H9 (cell line): ENCODE measurements around the gene SLC19A1. TPM values are rescaled to one million over a fixed set of nuclear protein-coding genes. Genes with fewer than 3 reads are reported as not detected.

Experiments
- DNase-seq: peaks from one replicate; pipeline ENCODE4 v3.0.0-alpha.2; 2017
- H2AFZ ChIP-seq: one replicate; pipeline ENCODE4 v1.6.1; 2013; ENCODE audit warnings: mild to moderate bottlenecking, low read length, control low read depth, moderate library complexity
- H2AK5ac ChIP-seq: 2 replicates; pipeline ENCODE4 v1.6.1; 2013; ENCODE audit warnings: low read length, control low read depth, mixed read lengths; ENCODE audit not compliant: insufficient read length
- H2BK120ac ChIP-seq: one replicate; pipeline ENCODE4 v1.6.1; 2013; ENCODE audit warnings: low read depth, mild to moderate bottlenecking, low read length, control low read depth, inconsistent platforms; ENCODE audit not compliant: poor library complexity, severe bottlenecking
- H2BK12ac ChIP-seq: 2 replicates; pipeline ENCODE4 v1.6.1; 2013; ENCODE audit warnings: low read length, control low read depth, mixed read lengths, low read depth; ENCODE audit not compliant: insufficient read length
- H2BK15ac ChIP-seq: 2 replicates; pipeline ENCODE4 v1.6.1; 2013; ENCODE audit warnings: low read depth, low read length, control low read depth
- H2BK20ac ChIP-seq: one replicate; pipeline ENCODE4 v1.6.1; 2013; ENCODE audit warnings: low read depth, mild to moderate bottlenecking, low read length, control low read depth, inconsistent platforms; ENCODE audit not compliant: poor library complexity, severe bottlenecking
- H2BK5ac ChIP-seq: 2 replicates; pipeline ENCODE4 v1.6.1; 2013; ENCODE audit warnings: low read length, control low read depth, mixed read lengths; ENCODE audit not compliant: insufficient read length
- H3K14ac ChIP-seq: 2 replicates; pipeline ENCODE4 v1.6.1; 2013; ENCODE audit warnings: low read length, control low read depth; ENCODE audit not compliant: insufficient read depth
- H3K18ac ChIP-seq: 2 replicates; pipeline ENCODE4 v1.6.1; 2013; ENCODE audit warnings: low read depth, mild to moderate bottlenecking, mixed read lengths, low read length, control low read depth; ENCODE audit not compliant: insufficient read length
- H3K23ac ChIP-seq: 2 replicates; pipeline ENCODE4 v1.6.1; 2013; ENCODE audit warnings: low read length, control low read depth, mixed read lengths, low read depth; ENCODE audit not compliant: insufficient read length
- H3K23me2 ChIP-seq: 2 replicates; pipeline ENCODE4 v1.6.1; 2013; ENCODE audit warnings: low read depth, mild to moderate bottlenecking, mixed read lengths, low read length, control low read depth; ENCODE audit not compliant: insufficient read length, poor library complexity, severe bottlenecking
- H3K27ac ChIP-seq: 2 replicates; pipeline ENCODE4 v1.5.1; 2013; ENCODE audit warnings: low read length, control low read depth, mixed read lengths, low read depth; ENCODE audit not compliant: insufficient read length
- H3K27me3 ChIP-seq: 2 replicates; pipeline ENCODE4 v1.6.1; 2013; ENCODE audit warnings: low read length, control low read depth, inconsistent platforms; ENCODE audit not compliant: insufficient read depth
- H3K4ac ChIP-seq: 2 replicates; pipeline ENCODE4 v1.6.1; 2013; ENCODE audit warnings: low read depth, mild to moderate bottlenecking, control low read depth, inconsistent platforms, low read length, moderate library complexity
- H3K4me1 ChIP-seq: 2 replicates; pipeline ENCODE4 v1.6.1; 2013; ENCODE audit warnings: low read length, control low read depth, inconsistent platforms; ENCODE audit not compliant: insufficient read depth
- H3K4me2 ChIP-seq: 2 replicates; pipeline ENCODE4 v1.6.1; 2013; ENCODE audit warnings: low read length, control low read depth, mixed read lengths; ENCODE audit not compliant: insufficient read length, insufficient read depth
- H3K56ac ChIP-seq: 2 replicates; pipeline ENCODE4 v1.6.1; 2013; ENCODE audit warnings: low read depth, mild to moderate bottlenecking, mixed read lengths, low read length, control low read depth; ENCODE audit not compliant: insufficient read length
- H3K79me1 ChIP-seq: 2 replicates; pipeline ENCODE4 v1.6.1; 2013; ENCODE audit warnings: low read depth, mild to moderate bottlenecking, moderate library complexity, low read length, control low read depth, inconsistent platforms; ENCODE audit not compliant: insufficient read depth, poor library complexity, severe bottlenecking
- H3K79me2 ChIP-seq: 2 replicates; pipeline ENCODE4 v1.6.1; 2013; ENCODE audit warnings: low read length, control low read depth, inconsistent platforms; ENCODE audit not compliant: insufficient read depth
- H3K9ac ChIP-seq: 2 replicates; pipeline ENCODE4 v1.6.1; 2013; ENCODE audit warnings: low read length, control low read depth, mixed read lengths; ENCODE audit not compliant: insufficient read length; ENCODE audit errors: extremely low read depth
- H3K9me3 ChIP-seq: one replicate; pipeline ENCODE4 v1.6.1; 2013; ENCODE audit warnings: low read depth, low read length, inconsistent platforms; ENCODE audit not compliant: control insufficient read depth
- H3T11ph ChIP-seq: one replicate; pipeline ENCODE4 v1.6.1; 2013; ENCODE audit warnings: mild to moderate bottlenecking, low read length, control low read depth, inconsistent platforms
- H4K20me1 ChIP-seq: one replicate; pipeline ENCODE4 v1.6.1; 2013; ENCODE audit not compliant: control insufficient read depth, insufficient read length, insufficient read depth
- H4K5ac ChIP-seq: 2 replicates; pipeline ENCODE4 v1.6.1; 2013; ENCODE audit warnings: low read depth, mild to moderate bottlenecking, mixed read lengths, low read length, control low read depth; ENCODE audit not compliant: insufficient read length
- H4K8ac ChIP-seq: replicated peaks from 2 replicates; pipeline ENCODE4 v1.6.1; 2013; ENCODE audit warnings: low read length, control low read depth, mixed read lengths, low read depth; ENCODE audit not compliant: insufficient read length
- H4K91ac ChIP-seq: 2 replicates; pipeline ENCODE4 v1.6.1; 2013; ENCODE audit warnings: low read depth, mild to moderate bottlenecking, moderate library complexity, mixed read lengths, low read length, control low read depth; ENCODE audit not compliant: insufficient read length
- H3K27ac Mint-ChIP-seq, 3 experiments: 2 replicates in 2 of 3; 3 replicates in 1 of 3; pipeline ENCODE4 v1.8.0; 2020 to 2021; ENCODE audit warnings: mixed read lengths in 3 of 3, mild to moderate bottlenecking in 1 of 3, moderate library complexity in 1 of 3
- H3K27me3 Mint-ChIP-seq: 2 replicates; pipeline ENCODE4 v1.8.0; 2021; ENCODE audit warnings: low read depth, mild to moderate bottlenecking, moderate library complexity, mixed read lengths
- H3K36me3 Mint-ChIP-seq, 3 experiments: 2 replicates in 2 of 3; 3 replicates in 1 of 3; pipeline ENCODE4 v1.8.0; 2020 to 2021; ENCODE audit warnings: low read depth in 3 of 3, mixed read lengths in 3 of 3; ENCODE audit not compliant: insufficient read depth in 1 of 3
- H3K4me1 Mint-ChIP-seq, 2 experiments: 2 replicates each; pipeline ENCODE4 v1.8.0; 2020; ENCODE audit warnings: mixed read lengths in 2 of 2
- H3K4me3 Mint-ChIP-seq, 2 experiments: 2 replicates in 1 of 2; 3 replicates in 1 of 2; pipeline ENCODE4 v1.8.0; 2020 to 2021; ENCODE audit warnings: mild to moderate bottlenecking in 2 of 2, mixed read lengths in 2 of 2, moderate library complexity in 1 of 2
- H3K9me3 Mint-ChIP-seq, 2 experiments: 2 replicates in 1 of 2; 3 replicates in 1 of 2; pipeline ENCODE4 v1.8.0; 2020; ENCODE audit warnings: mild to moderate bottlenecking in 2 of 2, mixed read lengths in 2 of 2, moderate library complexity in 1 of 2
- WGBS: extraction: QIAGEN DNeasy Blood & Tissue Kit; methylation state at CpG from one replicate; pipeline ENCODE4 v1.1.7; 2013; ENCODE audit warnings: missing lambda C conversion rate, low lambda C conversion rate, mixed read lengths; ENCODE audit not compliant: insufficient read length; ENCODE audit errors: extremely low coverage; 5-methylcytosine and 5-hydroxymethylcytosine counted together
- total RNA-seq: library from RNA; stranded (reverse); gene quantifications from 2 replicates; pipeline ENCODE4 v1.2.1, GENCODE V29; 2021
- TF ChIP-seq, protein P1 (sequence below): fragments of 200-600 bp; sonication (generic); conservative IDR thresholded peaks from 3 replicates; pipeline ENCODE4 v1.8.0; 2021; ENCODE audit warnings: antibody characterized with exemption, mild to moderate bottlenecking

The SLC19A1 gene
- total RNA-seq, 1 experiment from 2014 or later: 32.4 TPM

DNA sequence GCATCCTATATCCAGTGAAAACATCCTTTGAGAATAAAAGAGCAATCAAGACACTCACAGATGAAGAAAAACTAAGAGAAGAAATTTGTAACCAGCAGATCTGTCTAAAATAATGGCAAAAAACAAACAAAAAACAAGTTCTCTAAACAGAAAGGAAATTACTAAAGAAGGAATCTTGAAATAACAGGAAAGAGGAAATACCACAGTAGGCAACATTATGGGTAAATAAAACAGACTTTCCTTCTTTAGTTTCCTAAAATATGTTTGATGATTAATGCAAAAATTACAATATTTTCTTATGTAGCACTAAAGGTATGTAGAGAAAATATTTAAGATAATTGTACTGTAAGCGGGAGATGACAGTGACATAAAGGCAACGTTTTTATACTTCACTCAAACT is 23.5 kb downstream of the SLC19A1 start:
- peaks cover 11% of the 10 kb centered on the region for H3K27me3 Mint-ChIP-seq
- TF ChIP-seq, protein P1, sequence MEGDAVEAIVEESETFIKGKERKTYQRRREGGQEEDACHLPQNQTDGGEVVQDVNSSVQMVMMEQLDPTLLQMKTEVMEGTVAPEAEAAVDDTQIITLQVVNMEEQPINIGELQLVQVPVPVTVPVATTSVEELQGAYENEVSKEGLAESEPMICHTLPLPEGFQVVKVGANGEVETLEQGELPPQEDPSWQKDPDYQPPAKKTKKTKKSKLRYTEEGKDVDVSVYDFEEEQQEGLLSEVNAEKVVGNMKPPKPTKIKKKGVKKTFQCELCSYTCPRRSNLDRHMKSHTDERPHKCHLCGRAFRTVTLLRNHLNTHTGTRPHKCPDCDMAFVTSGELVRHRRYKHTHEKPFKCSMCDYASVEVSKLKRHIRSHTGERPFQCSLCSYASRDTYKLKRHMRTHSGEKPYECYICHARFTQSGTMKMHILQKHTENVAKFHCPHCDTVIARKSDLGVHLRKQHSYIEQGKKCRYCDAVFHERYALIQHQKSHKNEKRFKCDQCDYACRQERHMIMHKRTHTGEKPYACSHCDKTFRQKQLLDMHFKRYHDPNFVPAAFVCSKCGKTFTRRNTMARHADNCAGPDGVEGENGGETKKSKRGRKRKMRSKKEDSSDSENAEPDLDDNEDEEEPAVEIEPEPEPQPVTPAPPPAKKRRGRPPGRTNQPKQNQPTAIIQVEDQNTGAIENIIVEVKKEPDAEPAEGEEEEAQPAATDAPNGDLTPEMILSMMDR: no peak
- H3K9me3 Mint-ChIP-seq: peaks cover 46 to 52% of the 10 kb centered on the region in 2 experiments
- no peak overlapping the region for H3K4me3 Mint-ChIP-seq
- peaks cover 58 to 72% (median 72%) of the 10 kb centered on the region in 3 experiments for H3K36me3 Mint-ChIP-seq
- H2BK12ac ChIP-seq: no peak overlapping the region
- no peak overlapping the region for H3K27ac ChIP-seq
- peaks cover 3% of the 10 kb centered on the region for H3K9me3 ChIP-seq
- H3K18ac ChIP-seq: no peak overlapping the region
- no peak overlapping the region for H2BK15ac ChIP-seq
- no peak overlapping the region for H3K27ac Mint-ChIP-seq
- H4K20me1 ChIP-seq: no peaks in the 10 kb centered on the region
- no peak overlapping the region for H2AK5ac ChIP-seq
- H3K9ac ChIP-seq: no peak overlapping the region
- no peak overlapping the region for H2BK5ac ChIP-seq
- H3T11ph ChIP-seq: no peak overlapping the region
- no peaks in the 10 kb centered on the region for H3K79me2 ChIP-seq
- H3K4me1 ChIP-seq: no peaks in the 10 kb centered on the region
- WGBS: no CpG with 5 or more reads among the region's 2 CpGs
- no peak overlapping the region for H3K4ac ChIP-seq
- H2AFZ ChIP-seq: no peak overlapping the region
- H3K23ac ChIP-seq: no peak overlapping the region
- no peaks in the 10 kb centered on the region for H3K23me2 ChIP-seq
- no peak overlapping the region for H3K56ac ChIP-seq
- H4K5ac ChIP-seq: no peak overlapping the region
- no peaks in the 10 kb centered on the region for H3K4me1 Mint-ChIP-seq
- H4K91ac ChIP-seq: no peak overlapping the region
- no peak overlapping the region for H4K8ac ChIP-seq
- H3K27me3 ChIP-seq: no peaks in the 10 kb centered on the region
- no peak for DNase-seq
- H3K14ac ChIP-seq: no peak overlapping the region
- no peak overlapping the region for H3K4me2 ChIP-seq
- H3K79me1 ChIP-seq: no peaks in the 10 kb centered on the region
- H2BK120ac ChIP-seq: no peak overlapping the region
- no peak overlapping the region for H2BK20ac ChIP-seq
